ENCODE results near the gene WWC2. TPM values are rescaled to one million over a fixed set of nuclear protein-coding genes. Genes with fewer than 3 reads are reported as not detected.

WWC2 gene
- total and polyA plus RNA-seq, 2 experiments from 2014 or later = 33.2 to 48.3 TPM

DNA sequence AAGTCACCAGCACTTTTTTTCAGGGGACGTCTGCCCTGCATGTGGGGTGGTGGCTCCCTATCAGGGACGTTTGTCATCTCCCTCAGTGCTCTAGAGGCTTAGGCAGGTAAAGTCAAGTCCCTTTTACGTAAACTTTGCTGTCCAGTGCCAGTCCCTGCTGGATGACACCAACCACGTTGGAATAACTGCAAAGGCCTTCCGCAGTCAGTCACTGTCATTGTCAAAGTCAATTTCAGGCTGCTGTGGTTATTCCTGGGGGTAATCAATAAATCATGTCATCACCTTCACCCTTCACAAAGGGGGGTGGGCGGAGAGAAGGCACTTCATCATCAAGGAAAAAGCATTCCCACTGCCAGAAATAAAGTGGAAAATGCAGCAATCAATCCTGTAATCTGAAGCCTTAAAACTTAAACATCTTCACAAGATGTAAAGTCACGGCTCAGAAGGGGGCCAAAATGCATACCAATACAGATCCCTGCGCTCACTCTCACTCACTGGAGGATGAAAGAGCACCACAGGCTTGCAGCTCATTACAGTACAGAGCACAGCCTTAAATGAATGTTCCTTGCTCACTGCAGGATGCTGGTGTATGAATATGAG is 164.8 kb downstream of the WWC2 start:
- peaks cover 69% of the 10 kb centered on the region for H3K36me3 ChIP-seq (ENCODE audit: low read depth)
- no peaks in the 10 kb centered on the region for H3K79me2 ChIP-seq (ENCODE audit: insufficient read depth)
- H3F3A ChIP-seq (ENCODE audit: insufficient read depth) = peaks cover 39% of the 10 kb centered on the region
- WGBS, 2 experiments (ENCODE audit: low coverage in 1 of 2, low lambda C conversion rate in 2 of 2, missing lambda C conversion rate in 2 of 2) = 60 to 62% methylated on average over 8 of the region's 8 CpGs
- H3K9me2 ChIP-seq (ENCODE audit: insufficient read depth) = no peaks in the 10 kb centered on the region
- TF ChIP-seq EZH2phosphoT487 (IDR thresholded peaks at IDR 0.05; ENCODE audit: insufficient read depth, low read depth) (no peak), EZH2 (IDR thresholded peaks at IDR 0.05; ENCODE audit: insufficient read depth, poor library complexity, severe bottlenecking) (no peak)
- H3K9ac ChIP-seq = no peak overlapping the region; the same call in 1 of the 2 replicates
- H3K9me3 ChIP-seq (ENCODE audit: low read depth) = no peaks in the 10 kb centered on the region
- H2AFZ ChIP-seq = no peak overlapping the region
- H3K4me1 ChIP-seq (ENCODE audit: insufficient read depth) = peaks cover 31% of the 10 kb centered on the region
- H3K27me3 ChIP-seq (replicated peaks; ENCODE audit: insufficient read depth) = no peaks in the 10 kb centered on the region
- in situ Hi-C loops (cut with MboI) = no loop called here
- H3K27ac ChIP-seq = peak overlapping the region; percentile 52
- DNase-seq = peak; percentile 27
- no peak overlapping the region for H3K4me3 ChIP-seq
- no peaks in the 10 kb centered on the region; the same call in 1 of the 2 replicates for H4K20me1 ChIP-seq (ENCODE audit: insufficient read depth)
- H3K4me2 ChIP-seq (ENCODE audit: unreplicated experiment) = peak overlapping the region; percentile 21

- Histone ChIP-seq H3K9ac (no peak overlapping the region; the same call in 1 of the 2 replicates), H3K4me2 (ENCODE audit: unreplicated experiment) (peak overlapping the region; percentile 21), H3K4me3 (no peak overlapping the region), H3K9me3 (ENCODE audit: low read depth) (no peaks in the 10 kb centered on the region), H3K9me2 (ENCODE audit: insufficient read depth) (no peaks in the 10 kb centered on the region), H3K4me1 (ENCODE audit: insufficient read depth) (peaks cover 31% of the 10 kb centered on the region), H3F3A (ENCODE audit: insufficient read depth) (peaks cover 39% of the 10 kb centered on the region), H2AFZ (no peak overlapping the region), H3K27ac (peak overlapping the region; percentile 52), H4K20me1 (ENCODE audit: insufficient read depth) (no peaks in the 10 kb centered on the region; the same call in 1 of the 2 replicates), H3K36me3 (ENCODE audit: low read depth) (peaks cover 70% of the 10 kb centered on the region), H3K27me3 (replicated peaks; ENCODE audit: insufficient read depth) (no peaks in the 10 kb centered on the region), H3K79me2 (ENCODE audit: insufficient read depth) (no peaks in the 10 kb centered on the region)
- 10 to 21% methylated on average over 1 of the region's 1 CpG for WGBS, 2 experiments (ENCODE audit: low coverage in 1 of 2, low lambda C conversion rate in 2 of 2, missing lambda C conversion rate in 2 of 2)
- TF ChIP-seq EZH2phosphoT487 (IDR thresholded peaks at IDR 0.05; ENCODE audit: insufficient read depth, low read depth) = no peak
- no peak for TF ChIP-seq EZH2 (IDR thresholded peaks at IDR 0.05; ENCODE audit: insufficient read depth, poor library complexity, severe bottlenecking)
- in situ Hi-C loops (cut with MboI) = no loop called here
- peak; percentile 72 for DNase-seq
These were observed 165.6 kb downstream of the WWC2 start for GRCh38 chr4:183264614-183265013.

DNA sequence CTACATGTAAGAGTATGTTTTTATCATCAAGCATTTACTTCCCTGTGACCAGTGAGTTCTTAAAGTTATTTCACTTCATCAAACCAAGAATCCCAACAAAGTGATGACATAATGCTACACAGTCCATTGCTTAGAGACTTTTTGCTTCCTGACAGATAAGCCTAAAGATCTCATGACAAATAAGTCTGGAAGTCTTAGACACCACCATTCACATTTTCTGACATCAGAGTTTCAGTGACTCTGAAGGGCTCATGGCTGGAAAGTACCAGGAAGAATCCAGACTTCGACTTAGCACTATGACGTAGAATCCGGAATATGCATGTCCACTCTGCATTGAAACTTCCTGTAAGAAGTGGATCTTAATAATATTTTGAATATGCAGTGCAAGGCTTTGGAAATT is 167.3 kb downstream of the WWC2 start:
- H3K9me3 ChIP-seq (ENCODE audit: low read depth) = no peaks in the 10 kb centered on the region
- no peak overlapping the region for H3K4me2 ChIP-seq (ENCODE audit: unreplicated experiment)
- no peak overlapping the region for H3K27ac ChIP-seq
- in situ Hi-C loops (cut with MboI) = no loop called here
- no peaks in the 10 kb centered on the region for H3K9me2 ChIP-seq (ENCODE audit: insufficient read depth)
- TF ChIP-seq EZH2phosphoT487 (IDR thresholded peaks at IDR 0.05; ENCODE audit: insufficient read depth, low read depth) (no peak), EZH2 (IDR thresholded peaks at IDR 0.05; ENCODE audit: insufficient read depth, poor library complexity, severe bottlenecking) (no peak)
- no peak overlapping the region for H2AFZ ChIP-seq
- H3K79me2 ChIP-seq (ENCODE audit: insufficient read depth) = no peaks in the 10 kb centered on the region
- H3K36me3 ChIP-seq (ENCODE audit: low read depth) = peaks cover 70% of the 10 kb centered on the region
- no peaks in the 10 kb centered on the region; the same call in 1 of the 2 replicates for H4K20me1 ChIP-seq (ENCODE audit: insufficient read depth)
- H3K27me3 ChIP-seq (replicated peaks; ENCODE audit: insufficient read depth) = no peaks in the 10 kb centered on the region
- no peak overlapping the region for H3K9ac ChIP-seq
- H3K4me1 ChIP-seq (ENCODE audit: insufficient read depth) = peaks cover 31% of the 10 kb centered on the region
- 85 to 91% methylated on average over 3 of the region's 3 CpGs for WGBS, 2 experiments (ENCODE audit: low coverage in 1 of 2, low lambda C conversion rate in 2 of 2, missing lambda C conversion rate in 2 of 2)
- DNase-seq = peak; percentile 14
- H3K4me3 ChIP-seq = no peak overlapping the region
- H3F3A ChIP-seq (ENCODE audit: insufficient read depth) = peaks cover 37% of the 10 kb centered on the region

DNA sequence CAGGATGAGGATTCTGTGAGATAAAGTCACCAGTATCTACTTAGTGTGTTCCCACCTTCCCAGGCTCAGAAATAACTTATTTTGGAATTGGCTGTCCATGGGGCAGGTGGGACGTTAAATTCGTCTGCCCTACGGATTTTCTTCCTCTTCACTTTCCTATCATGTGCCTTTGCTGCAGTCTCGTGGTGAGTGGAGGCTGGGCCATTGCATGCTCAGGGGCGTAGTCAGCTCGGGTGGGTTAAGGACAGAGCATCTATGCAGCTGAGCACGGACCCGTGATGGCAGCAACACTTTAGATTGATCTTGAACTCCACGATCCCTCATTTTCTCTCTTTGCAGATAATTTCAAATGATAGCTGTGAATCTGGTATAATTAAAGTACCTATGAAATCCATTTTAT is 169.5 kb downstream of the WWC2 start:
- no peaks in the 10 kb centered on the region for H3K27me3 ChIP-seq (replicated peaks; ENCODE audit: insufficient read depth)
- DNase-seq = no peak
- TF ChIP-seq EZH2 (IDR thresholded peaks at IDR 0.05; ENCODE audit: insufficient read depth, poor library complexity, severe bottlenecking) (no peak), EZH2phosphoT487 (IDR thresholded peaks at IDR 0.05; ENCODE audit: insufficient read depth, low read depth) (no peak)
- H3K4me2 ChIP-seq (ENCODE audit: unreplicated experiment) = no peak overlapping the region
- H3K27ac ChIP-seq = no peak overlapping the region
- no peak overlapping the region for H3K9ac ChIP-seq
- 82 to 87% methylated on average over 9 of the region's 9 CpGs for WGBS, 2 experiments (ENCODE audit: low coverage in 1 of 2, low lambda C conversion rate in 2 of 2, missing lambda C conversion rate in 2 of 2)
- H3K9me2 ChIP-seq (ENCODE audit: insufficient read depth) = no peaks in the 10 kb centered on the region
- no peak overlapping the region for H3K4me3 ChIP-seq
- H3K9me3 ChIP-seq (ENCODE audit: low read depth) = no peaks in the 10 kb centered on the region
- no peaks in the 10 kb centered on the region for H4K20me1 ChIP-seq (ENCODE audit: insufficient read depth)
- no peak overlapping the region for H2AFZ ChIP-seq
- in situ Hi-C loops (cut with MboI) = no loop called here
- H3K36me3 ChIP-seq (ENCODE audit: low read depth) = peaks cover 81% of the 10 kb centered on the region
- peaks cover 20% of the 10 kb centered on the region for H3K4me1 ChIP-seq (ENCODE audit: insufficient read depth)
- H3K79me2 ChIP-seq (ENCODE audit: insufficient read depth) = no peaks in the 10 kb centered on the region
- peaks cover 26% of the 10 kb centered on the region for H3F3A ChIP-seq (ENCODE audit: insufficient read depth)
